ENCODE results near the gene SPNS2.

The SPNS2 gene

GRCh38 chr17:4538236-4539002 is 39.7 kb downstream of the SPNS2 start:
- no peak for FAIRE-seq

- FAIRE-seq, result no peak
Observed at GRCh38 chr17:4539025-4539424, 40.3 kb downstream of the SPNS2 start.

- FAIRE-seq, result no peak
Observed at GRCh38 chr17:4539576-4540223, 41.0 kb downstream of the SPNS2 start.

GRCh38 chr17:4540224-4540651 is 41.6 kb downstream of the SPNS2 start:
- no peak for FAIRE-seq

GRCh38 chr17:4540687-4541327 is 42.1 kb downstream of the SPNS2 start:
- no peak for FAIRE-seq

GRCh38 chr17:4541328-4542002 is 42.8 kb downstream of the SPNS2 start:
- no peak for FAIRE-seq

- FAIRE-seq, result no peak
Observed at GRCh38 chr17:4542003-4542725, 43.5 kb downstream of the SPNS2 start.

- FAIRE-seq, result no peak
Observed at GRCh38 chr17:4542726-4543191, 44.1 kb downstream of the SPNS2 start.

- FAIRE-seq, result no peak
Observed at GRCh38 chr17:4543557-4544026, 44.9 kb downstream of the SPNS2 start.

GRCh38 chr17:4544135-4544950 is 45.7 kb downstream of the SPNS2 start:
- no peak for FAIRE-seq

- FAIRE-seq, result no peak
Observed at GRCh38 chr17:4544951-4545216, 46.2 kb downstream of the SPNS2 start.

GRCh38 chr17:4545217-4545951 is 46.7 kb downstream of the SPNS2 start:
- FAIRE-seq, result no peak

- FAIRE-seq, result no peak
Observed at GRCh38 chr17:4547118-4547906, 48.6 kb downstream of the SPNS2 start.

- FAIRE-seq, result no peak
Observed at GRCh38 chr17:4548061-4548461, 49.4 kb downstream of the SPNS2 start.

- FAIRE-seq, result no peak
Observed at GRCh38 chr17:4548721-4549531, 50.2 kb downstream of the SPNS2 start.

- FAIRE-seq, result no peak
Observed at GRCh38 chr17:4549781-4550533, 51.3 kb downstream of the SPNS2 start.

GRCh38 chr17:4550534-4551039 is 51.9 kb downstream of the SPNS2 start:
- no peak for FAIRE-seq

- FAIRE-seq, result no peak
Observed at GRCh38 chr17:4551141-4551540, 52.5 kb downstream of the SPNS2 start.
